Mesothelial cell of epicardium (in vitro differentiated cells): ENCODE measurements around the gene CPLANE2. TPM values are rescaled to one million over a fixed set of nuclear protein-coding genes. Genes with fewer than 3 reads are reported as not detected.

Experiments used
- DNase-seq, 2 experiments: peaks; one replicate each; pipeline ENCODE4 v3.0.0; 2021; ENCODE audit warnings: low spot score in 2 of 2; ENCODE audit not compliant: unreplicated experiment in 2 of 2
- H3K27ac Mint-ChIP-seq: 2 replicates; pipeline ENCODE4 v1.8.0; 2021; ENCODE audit warnings: mixed read lengths
- H3K27me3 Mint-ChIP-seq: 2 replicates; pipeline ENCODE4 v1.8.0; 2021; ENCODE audit warnings: low read depth, mixed read lengths
- H3K36me3 Mint-ChIP-seq: 2 replicates; pipeline ENCODE4 v1.8.0; 2021; ENCODE audit warnings: mixed read lengths
- H3K4me1 Mint-ChIP-seq: 2 replicates; pipeline ENCODE4 v1.8.0; 2021; ENCODE audit warnings: mixed read lengths
- H3K4me3 Mint-ChIP-seq: 2 replicates; pipeline ENCODE4 v1.8.0; 2021; ENCODE audit warnings: mild to moderate bottlenecking, moderate library complexity, mixed read lengths
- H3K9me3 Mint-ChIP-seq: 2 replicates; pipeline ENCODE4 v1.8.0; 2021; ENCODE audit warnings: mixed read lengths
- total RNA-seq: library from RNA; stranded (reverse); gene quantifications from 3 replicates; pipeline ENCODE4 v1.2.1, GENCODE V29; 2021
- TF ChIP-seq, protein P1 (sequence below): fragments of 200-600 bp; sonication (generic); IDR thresholded peaks from one replicate; pipeline ENCODE4 v1.5.0; 2021; ENCODE audit warnings: antibody characterized with exemption; ENCODE audit not compliant: unreplicated experiment

CPLANE2 gene, protein sequence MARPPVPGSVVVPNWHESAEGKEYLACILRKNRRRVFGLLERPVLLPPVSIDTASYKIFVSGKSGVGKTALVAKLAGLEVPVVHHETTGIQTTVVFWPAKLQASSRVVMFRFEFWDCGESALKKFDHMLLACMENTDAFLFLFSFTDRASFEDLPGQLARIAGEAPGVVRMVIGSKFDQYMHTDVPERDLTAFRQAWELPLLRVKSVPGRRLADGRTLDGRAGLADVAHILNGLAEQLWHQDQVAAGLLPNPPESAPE
- total RNA-seq = 7.7 to 10.7 TPM (median 9.1 TPM) in 3 replicates

DNA sequence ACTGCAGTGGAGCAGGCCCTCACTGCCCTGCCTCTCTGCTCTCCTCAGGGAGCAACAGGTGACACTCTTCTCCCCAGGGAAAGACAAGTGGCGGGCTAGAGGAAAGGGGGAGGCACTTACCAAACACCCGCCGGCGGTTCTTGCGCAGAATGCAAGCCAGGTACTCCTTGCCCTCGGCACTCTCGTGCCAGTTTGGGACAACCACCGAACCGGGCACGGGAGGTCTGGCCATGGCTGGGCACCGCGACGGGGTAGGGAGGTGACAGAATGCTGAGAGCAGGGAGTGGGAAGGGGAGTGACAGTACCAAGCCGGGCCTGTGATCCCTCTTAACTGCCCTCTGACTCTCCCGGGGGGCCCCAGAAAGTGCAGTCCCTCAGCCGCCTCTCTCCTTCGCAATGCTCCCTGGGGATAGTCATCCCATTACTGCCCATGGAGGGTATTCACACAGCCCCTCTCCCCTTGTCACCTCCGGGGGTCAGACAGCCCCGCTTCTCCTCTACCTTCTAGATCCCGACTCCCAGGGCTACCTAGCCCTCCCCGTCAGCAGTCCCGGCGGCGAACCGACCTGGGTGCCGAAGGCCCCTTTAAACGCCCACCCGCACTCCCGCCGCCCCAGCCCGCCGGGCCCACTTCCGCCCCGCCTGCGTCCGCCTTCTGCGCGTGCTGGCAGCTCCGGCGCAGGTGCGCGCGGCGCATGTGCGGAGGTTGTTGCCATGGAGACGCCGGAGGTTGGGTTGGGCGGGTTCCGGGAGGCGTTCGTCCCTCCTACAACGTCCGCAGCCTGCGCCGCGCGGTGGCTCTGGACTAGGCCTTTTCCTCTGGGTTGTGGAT is at the start of gene CPLANE2:
Gene CPLANE2, minus strand, starts transcription at position 673 of the 832 bp plus-strand sequence. Its CDS starts 441 bp downstream, at position 232.
- DNase-seq = peak; percentile 92 to 98
- Mint-ChIP-seq H3K27me3 (no peaks in the 10 kb centered on the region), H3K9me3 (no peaks in the 10 kb centered on the region), H3K27ac (peak within 1 kb of the TSS; percentile 97), H3K4me1 (peaks cover 22% of the 10 kb centered on the region), H3K36me3 (no peaks in the 10 kb centered on the region), H3K4me3 (peak within 1 kb of the TSS; percentile 85)
- TF ChIP-seq, protein P1, sequence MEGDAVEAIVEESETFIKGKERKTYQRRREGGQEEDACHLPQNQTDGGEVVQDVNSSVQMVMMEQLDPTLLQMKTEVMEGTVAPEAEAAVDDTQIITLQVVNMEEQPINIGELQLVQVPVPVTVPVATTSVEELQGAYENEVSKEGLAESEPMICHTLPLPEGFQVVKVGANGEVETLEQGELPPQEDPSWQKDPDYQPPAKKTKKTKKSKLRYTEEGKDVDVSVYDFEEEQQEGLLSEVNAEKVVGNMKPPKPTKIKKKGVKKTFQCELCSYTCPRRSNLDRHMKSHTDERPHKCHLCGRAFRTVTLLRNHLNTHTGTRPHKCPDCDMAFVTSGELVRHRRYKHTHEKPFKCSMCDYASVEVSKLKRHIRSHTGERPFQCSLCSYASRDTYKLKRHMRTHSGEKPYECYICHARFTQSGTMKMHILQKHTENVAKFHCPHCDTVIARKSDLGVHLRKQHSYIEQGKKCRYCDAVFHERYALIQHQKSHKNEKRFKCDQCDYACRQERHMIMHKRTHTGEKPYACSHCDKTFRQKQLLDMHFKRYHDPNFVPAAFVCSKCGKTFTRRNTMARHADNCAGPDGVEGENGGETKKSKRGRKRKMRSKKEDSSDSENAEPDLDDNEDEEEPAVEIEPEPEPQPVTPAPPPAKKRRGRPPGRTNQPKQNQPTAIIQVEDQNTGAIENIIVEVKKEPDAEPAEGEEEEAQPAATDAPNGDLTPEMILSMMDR = no peak

DNA sequence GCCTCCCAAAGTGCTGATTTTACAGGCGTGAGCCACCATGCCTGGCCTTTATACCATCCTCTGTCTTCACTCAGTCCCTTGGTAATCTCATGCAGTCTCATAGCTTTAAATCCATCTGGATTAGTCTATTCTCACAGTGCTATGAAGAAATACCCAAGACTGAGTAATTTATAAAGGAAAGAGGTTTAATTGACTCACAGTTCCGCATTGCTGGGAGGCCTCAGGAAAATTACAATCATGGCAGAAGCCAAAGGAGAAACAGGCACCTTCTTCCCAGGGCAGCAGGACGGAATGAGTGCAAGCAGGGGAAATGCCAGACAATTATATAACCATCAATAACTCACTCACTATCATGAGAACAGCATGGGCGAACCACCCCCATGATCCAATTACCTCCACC is 49.1 kb upstream of the CPLANE2 start:
- Mint-ChIP-seq H3K9me3 (no peaks in the 10 kb centered on the region), H3K27me3 (no peaks in the 10 kb centered on the region), H3K36me3 (peaks cover 11% of the 10 kb centered on the region), H3K27ac (no peak overlapping the region), H3K4me3 (no peak overlapping the region), H3K4me1 (no peaks in the 10 kb centered on the region)
- TF ChIP-seq, protein P1 = no peak
- DNase-seq = no peak

DNA sequence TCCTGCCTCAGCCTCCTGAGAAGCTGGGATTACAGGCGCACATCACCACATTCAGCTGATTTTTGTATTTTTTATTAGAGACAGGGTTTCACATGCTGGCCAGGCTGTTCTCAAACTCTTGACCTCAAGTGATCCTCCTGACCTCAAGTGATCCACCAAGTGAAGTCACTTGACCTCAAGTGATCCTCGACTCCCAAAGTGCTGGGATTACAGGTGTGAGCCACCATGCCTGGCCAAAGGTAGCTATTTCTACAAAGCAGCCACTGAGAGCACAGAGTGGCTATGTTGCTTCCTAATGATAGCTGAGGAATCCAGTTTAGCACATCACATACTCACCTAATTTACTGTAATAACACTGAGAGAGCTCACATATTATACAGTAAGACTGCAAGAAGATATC is 44.8 kb upstream of the CPLANE2 start:
- TF ChIP-seq, protein P1 = no peak
- no peaks in the 10 kb centered on the region for H3K9me3 Mint-ChIP-seq
- DNase-seq = no peak
- peaks cover 12% of the 10 kb centered on the region for H3K36me3 Mint-ChIP-seq
- H3K4me3 Mint-ChIP-seq = no peak overlapping the region
- H3K4me1 Mint-ChIP-seq = no peaks in the 10 kb centered on the region
- H3K27me3 Mint-ChIP-seq = no peaks in the 10 kb centered on the region
- H3K27ac Mint-ChIP-seq = no peak overlapping the region

DNA sequence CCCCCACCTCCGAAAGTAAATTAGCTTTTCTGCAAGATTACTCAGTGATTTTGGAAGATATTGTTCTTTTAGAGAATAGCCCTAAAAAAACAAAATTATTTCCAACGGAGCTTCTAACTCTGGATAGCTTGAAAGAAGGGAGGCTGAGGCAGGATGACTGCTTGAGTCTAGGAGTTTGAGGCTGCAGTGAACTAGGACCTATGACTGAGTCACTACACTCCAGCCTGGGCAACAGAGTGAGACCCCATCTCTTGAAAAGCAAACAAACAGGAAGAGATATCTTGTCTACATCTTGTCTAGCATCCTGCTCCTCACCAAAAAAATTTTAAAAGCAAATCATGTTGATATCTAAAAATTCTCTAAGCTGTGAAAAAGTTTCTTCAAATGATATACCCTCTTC is 42.2 kb upstream of the CPLANE2 start:
- Mint-ChIP-seq H3K4me3 (no peak overlapping the region), H3K4me1 (no peaks in the 10 kb centered on the region), H3K9me3 (no peaks in the 10 kb centered on the region), H3K27ac (no peak overlapping the region), H3K27me3 (no peaks in the 10 kb centered on the region), H3K36me3 (peaks cover 13% of the 10 kb centered on the region)
- DNase-seq = no peak
- TF ChIP-seq, protein P1 = no peak

DNA sequence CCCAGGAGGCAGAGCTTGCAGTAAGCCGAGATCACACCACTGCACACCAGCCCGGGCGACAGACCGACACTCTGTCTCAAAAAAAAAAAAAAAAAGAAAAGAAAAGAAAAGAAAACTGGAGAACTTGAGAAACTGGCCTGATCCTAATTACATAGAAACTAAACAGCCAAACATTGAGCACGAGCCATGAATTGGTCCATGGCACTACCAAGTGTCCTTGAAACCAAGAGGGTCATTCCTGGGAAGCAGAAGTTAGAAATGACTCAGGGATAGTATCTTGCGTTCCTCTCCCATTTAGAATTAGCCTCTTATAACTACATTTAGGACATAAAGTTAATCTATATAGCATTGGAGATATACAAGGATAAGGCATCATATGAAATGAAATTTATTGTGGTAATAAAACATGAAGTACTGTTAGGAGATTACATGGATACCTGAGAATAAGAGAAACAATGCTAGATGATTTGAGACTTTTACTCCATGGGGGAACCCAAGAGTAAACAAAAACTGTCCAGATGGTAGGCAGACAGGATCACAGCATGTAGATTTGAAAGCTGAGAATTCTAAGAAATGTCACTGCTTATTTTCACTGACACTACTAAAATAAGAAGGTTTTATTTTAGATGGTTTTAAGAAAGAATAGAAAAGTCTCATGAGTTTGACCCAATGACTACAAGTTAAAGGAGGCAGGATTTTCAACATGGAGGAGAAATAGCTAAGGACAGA is 39.5 kb upstream of the CPLANE2 start:
- H3K9me3 Mint-ChIP-seq = no peaks in the 10 kb centered on the region
- no peak for DNase-seq
- no peaks in the 10 kb centered on the region for H3K4me1 Mint-ChIP-seq
- no peak overlapping the region for H3K27ac Mint-ChIP-seq
- TF ChIP-seq, protein P1 = no peak
- H3K4me3 Mint-ChIP-seq = no peak overlapping the region
- H3K36me3 Mint-ChIP-seq = peaks cover 14% of the 10 kb centered on the region
- H3K27me3 Mint-ChIP-seq = no peaks in the 10 kb centered on the region
